ENCODE measurements around the gene PLTP. TPM values are rescaled to one million over a fixed set of nuclear protein-coding genes. Genes with fewer than 3 reads are reported as not detected.

PLTP gene
- total and polyA plus RNA-seq, 2 experiments from 2014 or later = 71.7 to 99.6 TPM

- no peak for TF ChIP-seq CTCF (IDR thresholded peaks at IDR 0.05; ENCODE audit: low read depth, low read length)
- H3K36me3 ChIP-seq = peaks cover 55% of the 10 kb centered on the region
- DNase-seq (ENCODE audit: low read depth in 1 of 2, low spot score in 1 of 2) = no peak
Observed at GRCh38 chr20:45940469-45940868, 28.5 kb upstream of the PLTP start.

GRCh38 chr20:45940053-45940452 lies 28.1 kb upstream of the PLTP start:
- no peak for TF ChIP-seq CTCF (IDR thresholded peaks at IDR 0.05; ENCODE audit: low read depth, low read length)
- H3K9me3 ChIP-seq (ENCODE audit: low read depth) = no peaks in the 10 kb centered on the region
- DNase-seq (ENCODE audit: low read depth in 1 of 2, low spot score in 1 of 2) = no peak
- H3K27ac ChIP-seq = no peak overlapping the region
- no peak overlapping the region for H3K4me3 ChIP-seq
- peaks cover 4% of the 10 kb centered on the region for H3K4me1 ChIP-seq (ENCODE audit: low read depth)
- H3K36me3 ChIP-seq = peaks cover 50% of the 10 kb centered on the region
- H3K27me3 ChIP-seq = no peaks in the 10 kb centered on the region

More at GRCh38 chr20:45940469-45940868, 28.5 kb upstream of the PLTP start:
- H3K27me3 ChIP-seq = no peaks in the 10 kb centered on the region
- no peak overlapping the region for H3K27ac ChIP-seq
- H3K9me3 ChIP-seq (ENCODE audit: low read depth) = no peaks in the 10 kb centered on the region
- H3K4me1 ChIP-seq (ENCODE audit: low read depth) = peaks cover 4% of the 10 kb centered on the region
- H3K4me3 ChIP-seq = no peak overlapping the region

GRCh38 chr20:45938727-45939438 lies 26.9 kb upstream of the PLTP start:
- H3K27ac ChIP-seq = no peak overlapping the region
- peaks cover 40% of the 10 kb centered on the region for H3K36me3 ChIP-seq
- TF ChIP-seq CTCF (IDR thresholded peaks at IDR 0.05; ENCODE audit: low read depth, low read length) = no peak
- no peaks in the 10 kb centered on the region for H3K9me3 ChIP-seq (ENCODE audit: low read depth)
- H3K27me3 ChIP-seq = no peaks in the 10 kb centered on the region
- DNase-seq (ENCODE audit: low read depth in 1 of 2, low spot score in 1 of 2) = no peak
- no peak overlapping the region for H3K4me3 ChIP-seq
- peaks cover 4% of the 10 kb centered on the region for H3K4me1 ChIP-seq (ENCODE audit: low read depth)

- Histone ChIP-seq H3K4me1 (ENCODE audit: low read depth) (peaks cover 4% of the 10 kb centered on the region), H3K9me3 (ENCODE audit: low read depth) (no peaks in the 10 kb centered on the region), H3K4me3 (no peak overlapping the region), H3K27me3 (no peaks in the 10 kb centered on the region), H3K36me3 (peaks cover 29% of the 10 kb centered on the region), H3K27ac (no peak overlapping the region)
- DNase-seq (ENCODE audit: low read depth in 1 of 2, low spot score in 1 of 2) = no peak
- TF ChIP-seq CTCF (IDR thresholded peaks at IDR 0.05; ENCODE audit: low read depth, low read length) = no peak
Observed at GRCh38 chr20:45937765-45938164, 25.8 kb upstream of the PLTP start.

- Histone ChIP-seq H3K36me3 (peaks cover 22% of the 10 kb centered on the region), H3K4me3 (peak overlapping the region; percentile 68), H3K9me3 (ENCODE audit: low read depth) (no peaks in the 10 kb centered on the region), H3K4me1 (ENCODE audit: low read depth) (peaks cover 4% of the 10 kb centered on the region), H3K27ac (peak overlapping the region; percentile 90), H3K27me3 (no peaks in the 10 kb centered on the region)
- DNase-seq (ENCODE audit: low read depth in 1 of 2, low spot score in 1 of 2) = no peak
- no peak for TF ChIP-seq CTCF (IDR thresholded peaks at IDR 0.05; ENCODE audit: low read depth, low read length)
Observed at GRCh38 chr20:45935416-45936046, 23.6 kb upstream of the PLTP start.

Data from cardiac muscle cell (in vitro differentiated cells and primary cell).